ENCODE data around the gene EHD1.

The EHD1 gene

DNA sequence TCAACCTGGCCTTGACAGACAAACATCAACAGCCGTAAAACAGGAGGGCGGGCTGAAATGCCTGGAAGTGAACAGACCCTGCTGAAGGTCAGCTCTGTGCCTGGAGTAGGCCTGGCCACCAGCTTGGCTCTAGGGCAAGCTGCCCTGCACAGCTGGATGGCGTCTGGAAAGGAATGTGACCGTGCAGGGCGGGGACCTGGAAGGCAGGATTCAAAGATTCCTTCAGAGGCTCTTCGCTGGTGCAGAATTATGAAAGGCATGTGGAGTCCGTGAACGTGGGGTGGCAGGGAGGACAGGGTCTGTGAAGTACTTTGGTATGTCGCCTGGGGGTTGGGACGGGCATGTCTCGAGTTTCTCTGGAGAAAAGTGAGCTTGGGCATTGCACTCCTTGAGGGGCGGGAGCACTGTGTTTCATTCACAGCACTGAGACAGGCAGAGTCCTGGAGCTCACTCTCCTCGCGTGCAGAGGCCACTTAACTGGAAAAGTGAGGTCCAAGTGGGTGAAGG is 1.5 kb downstream of the EHD1 start:
- TF ChIP-seq, protein P1, sequence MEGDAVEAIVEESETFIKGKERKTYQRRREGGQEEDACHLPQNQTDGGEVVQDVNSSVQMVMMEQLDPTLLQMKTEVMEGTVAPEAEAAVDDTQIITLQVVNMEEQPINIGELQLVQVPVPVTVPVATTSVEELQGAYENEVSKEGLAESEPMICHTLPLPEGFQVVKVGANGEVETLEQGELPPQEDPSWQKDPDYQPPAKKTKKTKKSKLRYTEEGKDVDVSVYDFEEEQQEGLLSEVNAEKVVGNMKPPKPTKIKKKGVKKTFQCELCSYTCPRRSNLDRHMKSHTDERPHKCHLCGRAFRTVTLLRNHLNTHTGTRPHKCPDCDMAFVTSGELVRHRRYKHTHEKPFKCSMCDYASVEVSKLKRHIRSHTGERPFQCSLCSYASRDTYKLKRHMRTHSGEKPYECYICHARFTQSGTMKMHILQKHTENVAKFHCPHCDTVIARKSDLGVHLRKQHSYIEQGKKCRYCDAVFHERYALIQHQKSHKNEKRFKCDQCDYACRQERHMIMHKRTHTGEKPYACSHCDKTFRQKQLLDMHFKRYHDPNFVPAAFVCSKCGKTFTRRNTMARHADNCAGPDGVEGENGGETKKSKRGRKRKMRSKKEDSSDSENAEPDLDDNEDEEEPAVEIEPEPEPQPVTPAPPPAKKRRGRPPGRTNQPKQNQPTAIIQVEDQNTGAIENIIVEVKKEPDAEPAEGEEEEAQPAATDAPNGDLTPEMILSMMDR (IDR thresholded peaks at IDR 0.05; ENCODE audit: unreplicated experiment in 3 of 3), result no peak
- Mint-ChIP-seq H3K27ac (peak overlapping the region; percentile 41 to 92 (median 72)), H3K4me1 (peaks cover 62% of the 10 kb centered on the region), H3K27me3 (ENCODE audit: low read depth) (no peaks in the 10 kb centered on the region), H3K36me3 (ENCODE audit: low read depth) (peaks cover 14% of the 10 kb centered on the region), H3K9me3 (no peaks in the 10 kb centered on the region), H3K4me3 (peak overlapping the region; percentile 95 to 100 (median 95))

DNA sequence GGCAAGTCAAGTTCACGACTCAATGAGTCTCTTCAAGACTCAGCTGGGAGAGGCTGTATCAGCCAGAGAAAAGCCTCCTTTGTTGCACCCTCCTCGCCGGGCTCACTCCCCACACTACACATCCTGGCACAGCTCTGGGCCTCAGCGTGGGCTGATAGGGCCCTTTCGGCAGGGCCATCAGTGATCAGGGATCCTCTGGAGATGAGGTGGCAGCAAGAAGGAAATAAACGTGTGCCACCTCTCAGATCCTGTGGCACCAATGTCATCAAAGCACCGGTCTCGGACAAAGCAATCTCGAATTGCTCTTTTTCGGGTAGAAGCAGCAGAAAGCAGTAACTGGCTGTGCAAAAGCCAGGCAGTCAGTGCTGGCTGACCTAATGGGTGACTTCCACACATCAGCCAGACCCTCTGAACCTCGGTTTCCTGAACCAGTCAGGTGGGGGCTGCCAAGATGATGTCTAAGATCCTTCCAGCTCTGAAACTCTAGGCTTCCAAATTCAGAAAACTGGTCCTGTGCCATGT is 2.1 kb downstream of the EHD1 start:
- Mint-ChIP-seq H3K27me3 (ENCODE audit: low read depth) (no peaks in the 10 kb centered on the region), H3K27ac (peak overlapping the region; percentile 41 to 92 (median 72)), H3K36me3 (ENCODE audit: low read depth) (peaks cover 15% of the 10 kb centered on the region), H3K9me3 (no peaks in the 10 kb centered on the region), H3K4me1 (peaks cover 65% of the 10 kb centered on the region), H3K4me3 (peak overlapping the region; percentile 95 to 100 (median 95))
- TF ChIP-seq, protein P1 (IDR thresholded peaks at IDR 0.05; ENCODE audit: unreplicated experiment in 3 of 3), result no peak

DNA sequence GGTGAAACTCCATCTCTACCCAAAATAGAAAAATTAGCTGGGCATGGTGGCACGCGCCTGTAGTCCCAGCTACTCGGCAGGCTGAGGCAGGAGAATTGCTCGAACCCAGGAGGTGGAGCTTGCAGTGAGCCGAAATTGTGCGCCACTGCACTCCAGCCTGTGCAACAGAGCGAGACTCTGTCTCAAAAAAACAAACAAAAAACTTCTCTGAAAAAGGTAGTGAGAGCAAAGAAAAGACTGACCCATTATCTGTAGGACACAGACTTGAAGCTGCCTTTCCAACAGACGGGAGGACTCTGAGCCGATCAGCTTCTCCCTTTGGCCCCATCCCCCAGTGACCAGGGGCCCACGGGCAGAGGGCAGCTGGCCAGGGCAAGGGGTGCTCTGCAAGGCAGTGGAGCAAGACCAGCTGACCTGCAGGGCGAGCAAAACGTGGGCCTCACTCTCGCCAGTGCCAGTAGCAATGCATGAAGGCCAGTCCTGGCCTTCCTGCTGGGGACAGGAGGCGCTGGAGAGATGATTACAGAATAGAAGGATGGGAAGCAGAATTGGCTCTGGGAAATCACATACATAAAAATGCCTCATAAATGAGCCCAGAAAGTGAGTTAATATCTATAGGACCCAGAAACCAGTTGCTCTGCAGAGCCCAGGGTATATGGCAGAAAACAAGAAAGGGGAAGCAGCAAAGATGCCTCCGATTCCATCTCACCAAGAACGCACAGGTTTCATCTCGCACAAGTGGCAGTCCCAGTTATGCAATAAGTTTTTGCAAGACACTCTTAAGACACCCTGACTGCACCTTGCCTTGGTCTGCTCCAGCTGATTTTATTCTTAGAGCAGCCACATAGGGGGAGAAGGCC is 2.8 kb downstream of the EHD1 start:
- TF ChIP-seq, protein P1 (IDR thresholded peaks at IDR 0.05; ENCODE audit: unreplicated experiment in 3 of 3), result no peak
- no peaks in the 10 kb centered on the region for H3K27me3 Mint-ChIP-seq (ENCODE audit: low read depth)
- no peaks in the 10 kb centered on the region for H3K9me3 Mint-ChIP-seq
- peaks cover 67% of the 10 kb centered on the region for H3K4me1 Mint-ChIP-seq
- H3K27ac Mint-ChIP-seq, result peak overlapping the region; percentile 41 to 92 (median 72)
- H3K36me3 Mint-ChIP-seq (ENCODE audit: low read depth), result peaks cover 17% of the 10 kb centered on the region
- peak overlapping the region; percentile 95 to 100 (median 95) for H3K4me3 Mint-ChIP-seq

DNA sequence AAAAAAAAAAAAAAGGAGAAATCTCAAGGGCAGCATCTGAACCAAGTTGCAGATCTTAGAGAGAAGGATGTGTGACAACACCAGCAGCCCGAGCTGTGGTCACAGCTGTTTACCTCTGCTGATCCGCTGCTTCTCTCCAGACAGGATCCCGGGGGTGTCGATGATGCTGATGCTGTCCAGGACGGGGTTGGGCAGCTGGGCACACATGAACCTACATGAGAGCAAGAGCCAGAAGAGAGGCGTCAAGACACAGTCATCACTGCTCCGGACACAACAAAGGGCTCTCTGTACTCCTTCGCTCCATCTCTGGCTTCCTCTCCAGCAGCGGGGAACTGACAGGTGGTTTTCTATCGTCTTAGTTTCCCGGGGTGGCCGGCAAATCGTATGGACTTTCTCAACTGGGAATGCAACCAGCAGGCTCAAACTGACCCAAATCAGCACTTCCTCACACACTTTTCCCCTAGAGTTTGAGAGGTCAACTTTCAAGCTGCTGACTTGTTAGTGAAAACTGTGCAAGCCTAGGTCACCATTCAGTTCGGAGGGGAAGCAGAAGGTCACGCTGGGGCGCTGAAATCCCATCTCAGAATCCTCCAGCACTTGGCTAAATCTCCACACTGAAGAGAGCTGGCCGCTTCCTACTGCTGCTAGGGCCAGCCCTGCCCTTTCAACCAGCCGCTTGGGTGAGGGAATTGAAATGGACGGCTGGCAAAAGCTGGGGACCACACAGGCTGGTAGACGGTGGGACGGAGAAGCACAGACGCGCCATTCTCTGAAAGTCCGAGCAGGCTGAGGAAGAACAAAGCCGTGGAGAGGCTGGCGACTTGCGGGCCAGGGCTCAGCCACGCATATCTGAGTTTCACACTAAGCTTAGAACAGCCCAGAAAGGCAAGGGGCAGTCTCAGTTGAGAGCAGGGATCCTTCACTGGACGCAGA is 3.8 kb downstream of the EHD1 start:
- H3K36me3 Mint-ChIP-seq (ENCODE audit: low read depth), result peaks cover 17% of the 10 kb centered on the region
- H3K4me1 Mint-ChIP-seq, result peaks cover 73% of the 10 kb centered on the region
- H3K27ac Mint-ChIP-seq, result peak overlapping the region; percentile 41 to 92 (median 77)
- no peaks in the 10 kb centered on the region for H3K9me3 Mint-ChIP-seq
- no peaks in the 10 kb centered on the region for H3K27me3 Mint-ChIP-seq (ENCODE audit: low read depth)
- TF ChIP-seq, protein P1 (IDR thresholded peaks at IDR 0.05; ENCODE audit: unreplicated experiment in 3 of 3), result no peak
- peak overlapping the region; percentile 95 to 100 (median 95) for H3K4me3 Mint-ChIP-seq

DNA sequence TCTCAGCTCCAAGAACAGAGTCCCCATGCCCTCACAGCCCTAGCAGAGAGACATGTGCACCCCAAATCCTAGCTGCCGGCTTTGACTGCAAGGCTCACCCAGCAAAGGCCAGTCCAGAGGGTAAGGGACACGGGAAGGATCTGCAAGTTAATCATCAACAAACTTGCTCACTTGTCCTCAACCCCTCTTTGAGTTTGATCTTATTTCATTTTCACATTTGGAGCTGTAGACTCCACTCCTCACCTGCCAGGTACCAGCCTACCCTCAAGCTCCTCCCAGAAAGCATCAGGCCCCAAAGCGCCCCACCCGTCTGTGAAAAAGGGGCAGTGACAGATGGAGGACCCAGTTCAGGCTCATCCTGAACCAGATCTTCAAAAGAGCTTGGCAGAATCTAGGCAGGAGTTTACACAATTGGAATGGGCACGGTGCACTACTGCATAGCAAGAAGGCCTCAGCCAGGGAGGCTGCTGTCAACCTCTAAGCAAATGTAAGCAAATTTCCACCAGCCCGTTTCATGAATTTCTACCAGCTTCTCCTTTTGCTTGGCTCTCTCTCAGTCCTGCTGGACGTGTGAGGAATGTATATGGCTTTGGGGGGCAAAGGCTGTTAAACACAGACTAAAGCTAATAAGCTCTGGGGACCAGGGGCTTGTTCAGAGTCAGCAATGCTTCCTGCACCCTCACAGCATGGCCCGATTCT is 5.5 kb downstream of the EHD1 start:
- Mint-ChIP-seq H3K36me3 (ENCODE audit: low read depth) (peaks cover 23% of the 10 kb centered on the region), H3K27me3 (ENCODE audit: low read depth) (no peaks in the 10 kb centered on the region), H3K27ac (peak overlapping the region; percentile 28 to 71 (median 35)), H3K4me3 (peak overlapping the region in 2 of 3 experiments; percentile 24 to 41), H3K9me3 (no peaks in the 10 kb centered on the region), H3K4me1 (peaks cover 83% of the 10 kb centered on the region)
- TF ChIP-seq, protein P1 (IDR thresholded peaks at IDR 0.05; ENCODE audit: unreplicated experiment in 3 of 3), result no peak
